ENCODE data around the gene C9orf57. TPM values are rescaled to one million over a fixed set of nuclear protein-coding genes. Genes with fewer than 3 reads are reported as not detected.
"Not testable (repeated sequence)": the region's sequence is repeated elsewhere in the genome, so short reads cannot be mapped to it uniquely, and the experiment has no call there.

C9orf57 gene
- total RNA-seq, 3 donors from 2014 or later, result not detected

- peak; percentile 88 for ATAC-seq
- no peak for TF ChIP-seq CTCF (IDR thresholded peaks at IDR 0.05)
- no peaks in the 10 kb centered on the region for H3K36me3 ChIP-seq (ENCODE audit: low read depth)
- no peak overlapping the region for H3K4me3 ChIP-seq
- intact Hi-C loops (cut with DNase I, micrococcal nuclease), result loop anchor here in 1 of 2 donors (10.0 kb wide), 1 partner anchor 218 kb away; no protein-coding TSS in a partner anchor
- DNase-seq, result peak in 1 of 3 donors; percentile 26
- H3K4me1 ChIP-seq (ENCODE audit: low read depth), result peaks cover 5% of the 10 kb centered on the region
- H3K9me3 ChIP-seq, result no peaks in the 10 kb centered on the region
Measured at GRCh38 chr9:72022841-72023240, 37.6 kb downstream of the C9orf57 start.

GRCh38 chr9:72013292-72013760 is 47.1 kb downstream of the C9orf57 start:
- no peak for ATAC-seq
- TF ChIP-seq CTCF (IDR thresholded peaks at IDR 0.05), result no peak
- Histone ChIP-seq H3K4me3 (no peak overlapping the region), H3K4me1 (ENCODE audit: low read depth) (no peaks in the 10 kb centered on the region), H3K36me3 (ENCODE audit: low read depth) (no peaks in the 10 kb centered on the region), H3K9me3 (no peaks in the 10 kb centered on the region)
- intact Hi-C loops (cut with DNase I, micrococcal nuclease), result no loop called here
- no peak for DNase-seq

- no peak for TF ChIP-seq CTCF (IDR thresholded peaks at IDR 0.05)
- intact Hi-C loops (cut with DNase I, micrococcal nuclease), result no loop called here
- Histone ChIP-seq H3K4me1 (ENCODE audit: low read depth) (no peaks in the 10 kb centered on the region), H3K36me3 (ENCODE audit: low read depth) (no peaks in the 10 kb centered on the region), H3K9me3 (no peaks in the 10 kb centered on the region), H3K4me3 (no peak overlapping the region)
- DNase-seq (no peak), ATAC-seq (peak; percentile 12)
Measured at GRCh38 chr9:72012646-72013045, 47.8 kb downstream of the C9orf57 start.

- H3K9me3 ChIP-seq, ATAC-seq, H3K4me3 ChIP-seq: not testable (repeated sequence)
Measured at GRCh38 chr9:72007726-72008125, 52.7 kb downstream of the C9orf57 start.

GRCh38 chr9:72006501-72006900 is 53.9 kb downstream of the C9orf57 start:
- H3K36me3 ChIP-seq (ENCODE audit: low read depth), result no peaks in the 10 kb centered on the region
- no peak for TF ChIP-seq CTCF (IDR thresholded peaks at IDR 0.05)
- intact Hi-C loops (cut with DNase I, micrococcal nuclease), result no loop called here
- H3K4me3 ChIP-seq, result no peak overlapping the region
- DNase-seq, result no peak
- no peak for ATAC-seq
- H3K4me1 ChIP-seq (ENCODE audit: low read depth), result no peaks in the 10 kb centered on the region
- no peaks in the 10 kb centered on the region for H3K9me3 ChIP-seq

More at GRCh38 chr9:72007726-72008125, 52.7 kb downstream of the C9orf57 start:
- intact Hi-C loops (cut with DNase I, micrococcal nuclease); DNase-seq; H3K4me1 ChIP-seq (ENCODE audit: low read depth); H3K36me3 ChIP-seq (ENCODE audit: low read depth): not testable (repeated sequence)

- Histone ChIP-seq H3K4me3 (no peak overlapping the region), H3K9me3 (peaks cover 2% of the 10 kb centered on the region), H3K4me1 (ENCODE audit: low read depth) (no peaks in the 10 kb centered on the region), H3K36me3 (ENCODE audit: low read depth) (no peaks in the 10 kb centered on the region)
- DNase-seq (no peak), ATAC-seq (no peak)
- no peak for TF ChIP-seq CTCF (IDR thresholded peaks at IDR 0.05)
- intact Hi-C loops (cut with DNase I, micrococcal nuclease), result no loop called here
Measured at GRCh38 chr9:72005451-72005850, 55.0 kb downstream of the C9orf57 start.

Other genes starting within 250 kb of the C9orf57 start
- gene ABHD17B, start 149.4 kb downstream of the C9orf57 start, total RNA-seq, result 10 to 100 TPM; 21.2 to 34.7 (median 23.7) TPM
- gene C9orf85, start 149.0 kb downstream of the C9orf57 start, total RNA-seq, result 10 to 100 TPM; 12.6 to 17.0 (median 12.8) TPM
- gene GDA, start 88.8 kb upstream of the C9orf57 start, total RNA-seq, result 10 to 100 TPM; 28.7 to 65.5 (median 30.1) TPM

Measured in mucosa of descending colon (tissue), 3 donors.